Activated CD4-positive, alpha-beta T cell treated with anti-CD3 and anti-CD28 coated beads for 4 hours (primary cell): ENCODE data around the gene PALB2.

Experiments used
- DNase-seq, 2 donors: peaks; one replicate each; pipeline ENCODE4 v3.0.0-alpha.2; 2020

PALB2 gene

DNA sequence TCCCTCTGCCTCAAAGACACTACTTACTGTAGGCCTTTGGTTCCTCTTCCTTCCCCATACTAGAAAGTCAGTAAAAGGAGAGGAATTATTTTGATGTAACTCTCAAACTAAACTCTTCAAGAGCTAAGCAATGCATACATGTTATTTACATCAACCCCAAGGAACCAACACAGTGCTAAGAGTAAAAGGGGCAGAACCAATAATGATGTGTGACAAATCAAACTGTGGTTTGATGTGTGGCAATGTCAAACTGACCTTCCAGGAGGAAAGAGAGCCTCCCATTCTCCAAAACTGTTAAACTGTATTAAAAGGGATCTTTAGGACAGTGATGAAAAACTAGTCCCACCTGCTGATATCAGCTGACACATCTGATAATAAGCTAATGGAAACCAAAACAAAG lies 60.7 kb downstream of the PALB2 start:
- no peak for DNase-seq

DNA sequence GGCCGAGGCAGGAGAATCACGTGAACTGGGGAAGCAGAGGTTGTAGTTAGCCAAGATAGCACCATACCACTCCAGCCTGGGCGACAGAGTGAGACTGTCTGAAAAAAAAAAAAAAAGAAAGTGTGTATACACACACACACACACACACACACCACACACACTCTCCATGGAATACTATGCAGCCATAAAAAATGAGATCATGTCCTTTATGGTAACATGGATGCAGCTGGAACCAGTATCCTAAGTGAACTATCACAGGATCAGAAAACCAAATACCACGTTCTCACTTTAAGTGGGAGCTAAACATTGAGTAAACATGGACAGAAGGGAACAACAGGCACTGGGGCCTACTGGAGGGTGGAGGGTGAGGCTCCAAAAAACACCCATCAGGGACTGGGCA lies 61.7 kb downstream of the PALB2 start:
- no peak for DNase-seq

DNA sequence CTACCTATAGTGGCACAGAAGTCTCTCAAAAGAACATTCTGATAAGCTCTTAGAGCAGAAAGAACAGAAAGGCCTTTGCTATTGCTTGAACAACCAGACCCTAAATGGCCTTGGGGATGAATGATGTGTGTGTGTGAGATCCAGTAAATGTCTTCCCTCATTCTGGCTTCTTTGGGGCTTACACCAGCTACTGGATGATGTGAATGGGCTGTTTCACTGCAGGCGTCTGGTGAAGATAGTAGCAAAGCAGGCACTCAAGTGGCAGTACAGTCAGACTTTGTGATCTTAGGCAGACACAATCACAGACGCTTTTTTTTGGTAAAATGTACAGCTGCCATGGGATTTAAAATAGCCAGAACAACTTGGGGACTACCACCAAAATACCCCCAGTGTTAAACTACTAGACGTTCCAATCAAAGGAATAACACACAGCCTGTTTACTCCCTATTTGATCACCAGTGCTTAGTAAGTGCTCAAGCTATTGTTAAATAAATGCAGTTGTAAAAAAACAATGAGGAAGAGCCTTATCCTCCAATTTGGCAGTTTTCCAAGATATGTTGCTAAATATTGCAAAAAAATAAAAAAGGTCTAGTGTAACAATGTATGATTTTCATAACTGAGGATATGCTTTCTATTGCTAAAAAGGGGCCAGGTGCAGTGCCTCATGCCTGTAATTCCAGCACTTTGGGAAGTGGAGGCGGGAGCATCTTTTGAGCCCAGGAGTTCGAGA lies 62.8 kb downstream of the PALB2 start:
- DNase-seq = no peak

DNA sequence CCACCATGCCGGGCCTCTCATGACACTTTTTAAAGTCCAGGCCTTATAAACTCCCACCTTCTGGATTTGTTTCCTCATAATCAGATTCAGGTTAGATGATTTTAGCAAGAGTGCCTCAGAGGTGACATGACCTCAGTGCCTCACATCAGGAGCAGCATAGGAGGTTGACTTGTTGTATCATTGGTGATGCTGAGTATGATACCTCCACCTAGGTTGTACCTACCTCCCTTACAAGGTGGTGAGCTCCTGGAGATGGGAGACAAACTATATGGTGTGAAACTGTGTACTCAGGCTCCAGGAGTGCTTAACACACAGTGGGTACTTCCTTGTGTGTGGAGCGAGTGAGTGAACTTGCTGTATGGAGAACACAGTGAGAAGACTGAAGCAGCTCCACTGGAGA lies 63.6 kb downstream of the PALB2 start:
- no peak for DNase-seq

DNA sequence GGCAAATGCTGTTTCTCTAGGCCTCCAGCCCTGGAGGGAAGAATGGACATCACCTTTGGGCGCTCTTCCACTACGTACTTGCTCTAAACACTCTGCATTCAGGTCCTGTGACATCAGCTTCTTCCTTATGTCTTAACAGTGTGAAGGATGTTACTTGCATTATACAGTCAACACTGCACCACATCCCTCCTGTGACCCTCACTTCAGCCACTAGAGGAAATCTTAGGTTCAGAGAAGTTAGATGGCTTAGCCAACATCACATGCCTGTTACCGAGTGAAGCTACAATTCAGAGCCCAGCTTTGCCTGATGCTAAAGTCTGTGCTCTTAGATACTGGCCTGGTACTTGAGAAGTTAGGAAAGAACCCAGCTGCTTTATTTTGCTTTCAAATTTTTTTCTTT lies 65.3 kb downstream of the PALB2 start:
- no peak for DNase-seq

DNA sequence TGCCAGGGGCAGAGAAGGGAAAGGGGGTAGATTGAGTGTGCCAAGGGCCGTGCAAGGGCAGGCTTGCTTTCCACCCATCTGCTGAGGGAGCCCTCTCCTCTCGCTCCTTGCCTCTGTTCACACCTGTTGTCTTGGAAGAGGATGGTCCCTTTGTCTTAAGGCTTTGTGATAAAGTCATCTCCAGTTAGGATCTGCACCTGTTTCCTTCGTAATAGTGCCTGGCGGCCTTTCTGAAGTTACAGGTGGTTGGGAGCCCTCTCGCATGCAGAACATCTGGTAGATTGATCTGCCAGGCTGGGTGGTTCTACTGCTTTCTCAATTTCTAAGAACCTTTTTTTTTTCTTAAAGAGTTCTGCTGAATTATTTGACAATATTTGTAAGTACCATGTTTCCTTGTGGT lies 67.3 kb downstream of the PALB2 start:
- no peak for DNase-seq

DNA sequence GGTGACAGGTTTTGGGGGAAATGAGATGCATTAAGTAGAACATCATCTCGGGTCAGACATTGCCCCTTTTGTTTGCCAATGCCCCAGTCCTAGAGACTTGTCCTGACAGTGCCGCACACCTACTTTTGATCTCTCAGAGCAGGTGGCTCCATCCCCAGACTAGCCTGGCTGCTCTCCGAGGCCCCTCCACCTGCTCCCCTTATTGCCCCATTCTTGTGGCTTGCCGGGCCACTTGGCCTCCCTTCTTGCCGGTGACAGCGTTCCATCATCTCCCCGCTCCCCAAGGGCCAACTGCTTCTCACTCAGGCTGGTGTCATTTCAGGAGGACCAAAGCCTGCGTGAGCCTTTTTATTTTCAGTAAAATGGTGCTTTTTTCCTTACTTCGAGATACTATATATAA lies 68.7 kb downstream of the PALB2 start:
- DNase-seq = no peak

DNA sequence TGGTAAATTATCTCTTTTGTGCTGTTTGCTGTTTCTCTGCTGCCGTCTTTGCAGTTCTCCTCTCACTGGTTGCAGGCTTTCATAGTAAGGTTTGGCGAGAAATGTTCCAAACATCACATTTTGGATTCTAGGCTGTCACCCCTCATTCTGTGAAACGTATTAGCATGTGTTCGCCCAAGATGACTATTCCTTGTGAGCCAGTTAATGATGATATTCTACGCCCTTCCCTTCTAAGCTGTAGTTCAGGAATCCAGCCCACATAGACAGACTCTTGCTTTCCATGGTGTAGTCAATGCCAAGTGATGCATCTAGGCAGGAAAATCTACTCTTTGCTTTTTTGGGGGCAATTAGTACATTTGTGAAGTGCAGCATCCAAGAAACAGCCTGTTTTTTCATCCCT lies 69.2 kb downstream of the PALB2 start:
- DNase-seq = no peak

DNA sequence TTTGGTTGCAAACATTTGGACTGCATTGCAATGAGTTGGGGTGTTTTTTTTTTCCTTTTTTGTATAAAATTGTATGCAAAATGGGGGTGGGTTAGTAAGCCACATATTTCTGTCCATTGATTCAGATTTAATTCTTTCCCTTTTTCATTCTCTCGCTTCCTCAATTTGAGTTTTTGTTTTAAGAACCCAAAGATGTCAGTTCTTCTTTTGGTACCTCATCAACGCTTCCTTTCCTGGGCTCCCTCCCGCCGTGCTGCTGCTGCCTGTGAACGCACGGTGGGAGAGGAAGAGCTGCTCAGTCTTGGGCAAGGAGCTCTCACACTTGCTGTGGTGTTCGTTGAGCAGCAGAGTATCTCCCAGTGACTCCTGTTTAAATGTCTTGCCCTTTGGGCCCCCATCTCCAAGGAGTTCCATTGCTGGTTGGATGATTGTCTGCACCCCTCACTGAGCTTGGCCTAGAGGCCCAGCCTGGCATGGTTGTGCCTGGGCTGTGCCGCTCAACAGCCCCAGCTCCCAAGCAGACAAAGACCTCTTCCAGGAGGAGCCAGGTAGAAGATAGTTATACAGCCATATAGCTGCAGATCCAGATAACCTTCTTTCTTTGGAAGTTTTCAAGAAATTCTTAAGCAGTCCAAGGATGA lies 70.0 kb downstream of the PALB2 start:
- no peak for DNase-seq

DNA sequence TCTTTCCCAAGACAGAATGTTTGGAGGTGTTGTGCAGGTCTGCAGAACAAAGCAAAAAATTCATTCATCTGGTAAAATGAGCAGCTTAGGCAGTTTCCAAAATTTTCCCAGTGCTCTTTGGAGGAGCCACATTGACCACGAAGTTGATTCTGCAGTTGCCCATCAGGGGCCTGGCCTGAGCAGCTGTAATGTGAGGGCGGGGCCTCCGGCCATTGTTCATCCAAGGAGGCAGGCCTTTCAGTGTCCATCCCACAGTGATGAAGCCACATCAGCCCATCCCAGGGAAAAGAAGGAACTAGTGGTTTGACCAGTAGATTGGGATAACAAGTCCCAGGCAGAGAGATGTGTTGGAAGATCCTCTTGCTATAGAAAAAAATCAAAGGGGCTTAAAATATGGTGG lies 73.5 kb downstream of the PALB2 start:
- DNase-seq = no peak

DNA sequence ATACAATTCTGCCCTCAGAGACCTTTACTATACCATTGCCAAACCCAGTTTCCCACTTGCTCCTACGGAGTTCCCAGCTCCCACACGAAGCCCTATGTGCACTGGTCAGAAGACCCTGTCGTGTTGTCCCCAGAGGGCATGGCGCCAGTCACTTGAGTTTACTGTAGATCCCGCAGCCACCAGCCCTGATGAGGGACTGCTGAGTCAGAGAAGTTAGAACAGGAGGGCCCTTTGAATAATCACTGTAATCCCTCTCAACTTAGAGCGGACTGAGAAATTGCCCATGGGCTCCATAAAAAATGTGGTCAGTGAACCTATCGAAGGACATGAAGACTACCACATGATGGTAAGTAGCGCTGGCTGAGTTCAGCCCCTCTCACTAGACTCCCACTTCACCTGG lies 74.4 kb downstream of the PALB2 start:
- DNase-seq = no peak

DNA sequence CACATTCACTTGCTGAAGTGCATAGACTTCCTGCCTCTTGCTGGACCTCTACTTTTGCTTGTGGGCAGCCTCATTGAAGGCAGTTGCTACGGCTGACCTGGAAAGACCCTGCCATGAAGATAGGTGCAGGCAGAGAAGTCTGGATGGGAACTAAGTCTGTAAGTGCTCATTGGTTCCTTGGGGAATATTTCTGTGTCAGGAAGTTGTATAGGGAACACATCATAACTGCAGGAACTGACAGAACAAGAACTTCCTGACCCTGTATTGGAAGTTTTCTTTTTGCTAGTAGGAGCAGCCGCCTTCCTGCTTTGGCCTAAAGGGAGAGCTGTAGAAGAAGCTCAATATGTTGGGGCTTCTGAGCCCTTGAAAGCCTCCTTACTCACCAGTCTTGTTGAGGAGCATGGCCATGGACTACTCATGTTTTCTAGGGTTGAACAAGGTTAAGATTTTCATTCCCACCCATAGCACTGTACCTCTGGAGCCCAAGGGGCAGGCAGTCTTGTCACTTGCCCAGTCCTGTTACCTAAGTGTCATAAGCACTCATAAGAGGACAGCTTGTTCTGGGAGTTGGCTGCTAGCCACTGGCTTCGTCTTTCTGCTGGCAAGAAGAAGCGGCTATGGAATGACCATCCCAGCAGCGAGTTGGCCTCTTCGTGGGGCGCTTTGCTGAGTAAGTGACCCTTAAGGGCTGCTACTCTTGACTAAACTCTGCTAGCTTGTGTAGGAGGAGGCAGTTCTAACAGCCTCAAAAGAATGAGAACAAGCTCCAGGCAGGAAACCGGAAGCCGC lies 76.3 kb downstream of the PALB2 start:
- no peak for DNase-seq

DNA sequence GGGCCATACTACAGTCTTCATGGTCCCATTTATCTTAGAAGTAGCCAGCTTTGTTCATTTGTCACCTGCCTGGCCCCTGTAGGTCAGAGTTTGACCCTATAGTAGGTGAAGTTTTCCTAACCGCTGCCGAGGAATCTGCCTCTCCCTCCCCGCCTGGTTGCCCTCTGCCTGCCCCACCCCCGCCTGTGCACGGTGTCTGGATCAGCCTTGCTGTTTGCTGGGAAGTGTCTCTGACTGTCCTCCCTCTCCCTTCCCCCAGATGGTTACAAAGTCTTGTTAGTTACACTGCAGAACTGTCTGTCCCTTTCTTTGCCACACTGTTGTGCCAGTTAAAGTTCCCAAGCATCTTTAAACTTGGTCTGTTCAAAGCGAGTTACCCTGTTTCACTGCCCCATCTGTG lies 77.9 kb downstream of the PALB2 start:
- DNase-seq = no peak

DNA sequence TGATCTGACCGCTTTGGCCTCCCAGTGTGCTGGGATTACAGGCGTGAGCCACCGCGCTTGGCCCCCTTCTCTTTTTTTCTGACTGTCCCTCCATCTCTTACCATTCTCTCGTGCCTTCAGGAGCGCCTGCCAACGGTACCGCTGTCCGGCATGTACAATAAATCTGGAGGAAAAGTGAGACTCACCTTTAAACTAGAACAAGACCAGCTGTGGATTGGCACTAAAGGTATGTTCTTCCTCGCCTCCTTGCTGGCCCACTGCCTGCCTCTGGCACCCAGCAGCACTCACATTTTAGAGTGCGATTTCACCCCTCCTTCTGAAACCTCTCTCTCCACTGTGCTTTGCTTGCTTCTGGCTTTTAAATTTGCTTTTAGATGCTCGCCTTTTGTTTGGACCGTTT lies 78.6 kb downstream of the PALB2 start:
- no peak for DNase-seq

DNA sequence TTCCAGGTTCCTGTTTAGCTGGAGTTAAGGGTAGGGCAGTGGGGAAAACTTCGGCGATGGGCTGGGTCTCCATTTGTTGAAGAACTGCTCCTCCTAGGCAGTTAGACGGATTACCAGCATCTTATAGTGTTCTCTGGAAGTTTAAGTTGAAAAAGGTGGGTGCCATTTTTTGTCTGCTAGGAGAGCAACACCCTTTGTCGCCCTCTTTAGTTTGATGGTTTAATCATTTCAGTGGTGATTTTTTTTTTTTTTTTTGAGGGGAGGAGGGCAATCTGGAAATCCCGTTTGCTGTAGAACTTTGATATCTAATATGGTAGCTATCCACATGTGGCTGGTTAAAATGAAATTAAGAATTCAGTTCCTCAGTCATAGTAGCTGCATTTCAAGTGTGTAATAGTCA lies 79.5 kb downstream of the PALB2 start:
- no peak for DNase-seq

DNA sequence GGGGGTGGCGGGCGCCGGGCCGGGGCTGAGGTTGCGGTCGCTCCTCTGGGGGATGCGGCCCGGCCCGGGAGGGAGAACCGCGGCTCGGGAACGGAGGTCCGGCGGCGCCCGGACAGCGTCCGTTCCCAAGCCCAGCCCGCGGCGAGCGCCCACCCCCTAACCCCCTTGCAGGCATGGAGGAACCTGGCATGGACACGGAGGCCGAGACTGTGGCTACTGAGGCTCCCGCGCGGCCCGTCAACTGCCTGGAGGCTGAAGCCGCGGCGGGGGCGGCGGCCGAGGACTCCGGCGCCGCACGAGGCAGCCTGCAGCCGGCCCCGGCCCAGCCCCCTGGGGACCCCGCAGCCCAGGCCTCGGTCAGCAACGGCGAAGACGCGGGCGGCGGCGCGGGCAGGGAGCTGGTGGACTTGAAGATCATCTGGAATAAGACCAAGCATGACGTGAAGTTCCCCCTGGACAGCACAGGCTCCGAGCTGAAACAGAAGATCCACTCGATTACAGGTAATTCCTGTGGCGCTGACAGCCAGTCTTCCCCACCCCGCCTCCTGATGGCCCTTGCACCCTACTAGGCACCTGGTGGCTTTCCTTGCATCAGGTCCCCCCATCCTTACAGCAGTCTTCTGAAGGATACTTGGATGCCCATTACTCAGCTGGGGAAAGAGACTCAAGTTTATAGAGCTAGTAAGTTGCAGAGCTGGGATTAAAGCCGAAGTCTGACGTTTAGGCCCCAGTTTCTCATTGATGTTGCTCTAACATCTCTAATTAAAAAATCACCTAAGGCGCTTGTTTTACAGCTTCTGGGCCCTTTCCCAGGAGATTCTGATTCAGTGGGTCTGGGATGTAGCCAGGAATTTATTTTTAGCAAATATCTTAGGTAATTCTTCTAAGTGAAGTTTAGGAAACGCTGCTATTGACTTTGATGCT lies 83.1 kb downstream of the PALB2 start:
- peak in 1 of 2 donors; percentile 5 for DNase-seq

DNA sequence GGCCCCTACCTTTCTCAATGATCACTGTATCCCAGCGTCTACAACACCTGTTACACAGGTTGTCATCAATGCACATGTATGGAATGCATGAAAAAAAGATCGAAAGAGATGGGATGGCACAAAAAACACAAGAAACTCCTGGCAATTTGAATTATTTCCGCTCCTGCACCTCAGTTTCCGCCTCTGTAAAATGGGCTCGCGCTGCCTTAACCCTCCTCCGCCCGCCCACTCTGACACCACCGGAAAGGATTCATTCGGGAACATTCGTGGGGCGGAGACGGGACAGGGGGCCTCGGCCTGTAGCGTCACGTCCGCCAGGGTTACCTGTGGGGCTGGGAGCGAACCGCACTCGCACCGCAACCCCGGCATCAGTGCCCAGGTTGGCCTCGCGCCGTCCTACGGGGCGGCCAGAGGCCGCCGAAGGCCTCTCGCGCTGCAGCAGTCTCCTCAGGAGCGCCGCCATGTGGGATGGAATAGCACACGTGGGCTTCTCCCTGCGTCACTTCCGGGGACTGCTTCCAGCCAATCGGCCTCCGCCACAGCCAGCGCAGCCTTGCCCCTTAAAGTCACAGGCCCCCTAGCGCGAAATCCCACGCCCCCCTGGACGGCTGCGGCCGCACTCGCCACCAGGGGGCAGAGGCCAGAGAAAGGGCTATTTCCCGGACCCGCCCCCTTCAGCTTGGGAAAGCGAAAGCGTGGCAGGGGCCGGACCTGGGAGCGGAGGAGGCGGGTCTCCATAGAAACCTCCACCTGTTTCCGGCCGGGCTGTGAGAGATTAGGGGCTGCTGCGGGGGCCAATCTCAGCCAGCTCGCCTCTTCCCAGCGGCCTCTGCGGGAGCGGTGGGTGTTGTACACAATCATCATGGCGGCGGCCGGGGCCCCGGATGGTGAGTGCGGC lies 84.0 kb downstream of the PALB2 start, which contains the start of the genes EARS2 and UBFD1:
TSS of gene EARS2 (minus strand) at position 470 of the 898 bp plus-strand sequence. CDS start at position 463, 7 bp downstream.
TSS of gene UBFD1 (plus strand) at position 847 of the 898 bp plus-strand sequence. CDS start at position 863, 16 bp downstream.
- DNase-seq = peak; percentile 95 to 96

DNA sequence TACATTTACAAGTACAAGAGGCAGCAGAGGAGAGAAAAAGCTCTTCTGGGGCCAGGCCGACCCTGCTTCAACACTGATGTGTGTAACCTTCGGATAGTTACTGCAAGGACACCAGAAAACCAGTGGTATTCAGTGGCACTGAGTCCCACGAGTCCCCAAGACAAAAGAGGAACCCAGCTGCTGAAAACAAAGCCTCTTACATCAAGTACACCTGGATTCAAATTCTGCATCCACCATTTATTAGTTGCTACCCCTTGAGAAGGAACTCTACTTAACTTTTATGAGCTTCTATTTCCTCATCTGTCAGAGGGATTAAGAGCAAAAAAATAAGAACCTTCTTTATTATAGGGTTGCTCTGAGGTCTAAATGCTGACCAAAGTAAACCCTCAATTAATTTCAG lies 86.6 kb downstream of the PALB2 start:
- no peak for DNase-seq
